Measurements from ENCODE around the gene NPRL2. TPM values are rescaled to one million over a fixed set of nuclear protein-coding genes. Genes with fewer than 3 reads are reported as not detected.
A peak's percentile ranks its signal among the peaks of the same experiment; 100 is the strongest.

Gene NPRL2
- total and polyA plus RNA-seq, 2 of the 13 experiments (the other 11 are each of a cell fraction or from before 2014, with no cell fraction given) = 30.6 to 51.4 TPM

DNA sequence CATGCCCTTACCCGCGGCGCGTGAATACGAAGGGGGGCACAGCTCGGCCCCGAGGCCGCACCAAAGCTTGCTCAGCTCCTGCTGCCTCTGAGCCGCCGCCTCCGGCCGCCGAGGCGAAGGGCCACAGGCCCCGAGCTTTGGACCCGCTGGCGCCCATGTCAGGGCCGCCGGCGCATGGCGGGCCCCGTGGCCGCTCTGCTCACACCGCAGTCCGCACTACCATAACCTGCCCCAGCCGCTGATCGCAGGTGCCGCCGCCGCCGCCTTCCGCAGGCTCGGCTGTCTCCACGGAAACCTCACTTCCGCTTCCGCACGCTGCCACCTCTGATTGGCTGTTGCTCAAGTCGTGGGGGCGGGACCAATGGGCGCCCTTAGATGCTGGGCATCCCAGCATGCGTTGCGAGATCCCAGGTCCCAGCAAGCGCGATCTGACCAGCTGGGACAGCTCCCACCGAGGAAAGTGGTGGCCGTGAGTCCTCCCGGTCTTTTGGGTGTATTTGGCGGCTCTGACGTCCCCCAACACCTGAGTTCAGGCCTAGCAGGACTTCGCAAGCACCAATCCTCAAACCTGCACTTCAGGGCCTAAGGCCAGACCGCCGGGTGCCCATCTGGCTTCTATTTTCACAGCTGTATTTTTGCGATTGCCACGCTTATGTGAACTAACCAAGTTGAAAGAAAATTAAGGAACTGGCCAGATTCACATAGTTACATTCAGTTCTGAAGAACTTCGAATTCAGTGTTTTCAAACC lies 22.5 kb downstream of the NPRL2 start, which contains the start of gene TUSC2 (continued):
- TF ChIP-seq, protein P1, sequence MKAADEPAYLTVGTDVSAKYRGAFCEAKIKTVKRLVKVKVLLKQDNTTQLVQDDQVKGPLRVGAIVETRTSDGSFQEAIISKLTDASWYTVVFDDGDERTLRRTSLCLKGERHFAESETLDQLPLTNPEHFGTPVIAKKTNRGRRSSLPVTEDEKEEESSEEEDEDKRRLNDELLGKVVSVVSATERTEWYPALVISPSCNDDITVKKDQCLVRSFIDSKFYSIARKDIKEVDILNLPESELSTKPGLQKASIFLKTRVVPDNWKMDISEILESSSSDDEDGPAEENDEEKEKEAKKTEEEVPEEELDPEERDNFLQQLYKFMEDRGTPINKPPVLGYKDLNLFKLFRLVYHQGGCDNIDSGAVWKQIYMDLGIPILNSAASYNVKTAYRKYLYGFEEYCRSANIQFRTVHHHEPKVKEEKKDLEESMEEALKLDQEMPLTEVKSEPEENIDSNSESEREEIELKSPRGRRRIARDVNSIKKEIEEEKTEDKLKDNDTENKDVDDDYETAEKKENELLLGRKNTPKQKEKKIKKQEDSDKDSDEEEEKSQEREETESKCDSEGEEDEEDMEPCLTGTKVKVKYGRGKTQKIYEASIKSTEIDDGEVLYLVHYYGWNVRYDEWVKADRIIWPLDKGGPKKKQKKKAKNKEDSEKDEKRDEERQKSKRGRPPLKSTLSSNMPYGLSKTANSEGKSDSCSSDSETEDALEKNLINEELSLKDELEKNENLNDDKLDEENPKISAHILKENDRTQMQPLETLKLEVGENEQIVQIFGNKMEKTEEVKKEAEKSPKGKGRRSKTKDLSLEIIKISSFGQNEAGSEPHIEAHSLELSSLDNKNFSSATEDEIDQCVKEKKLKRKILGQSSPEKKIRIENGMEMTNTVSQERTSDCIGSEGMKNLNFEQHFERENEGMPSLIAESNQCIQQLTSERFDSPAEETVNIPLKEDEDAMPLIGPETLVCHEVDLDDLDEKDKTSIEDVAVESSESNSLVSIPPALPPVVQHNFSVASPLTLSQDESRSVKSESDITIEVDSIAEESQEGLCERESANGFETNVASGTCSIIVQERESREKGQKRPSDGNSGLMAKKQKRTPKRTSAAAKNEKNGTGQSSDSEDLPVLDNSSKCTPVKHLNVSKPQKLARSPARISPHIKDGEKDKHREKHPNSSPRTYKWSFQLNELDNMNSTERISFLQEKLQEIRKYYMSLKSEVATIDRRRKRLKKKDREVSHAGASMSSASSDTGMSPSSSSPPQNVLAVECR (CRISPR knock-in tag; IDR thresholded peaks at IDR 0.05; ENCODE audit: borderline replicate concordance) = peak; percentile 94
- TF ChIP-seq FOSL2 (CRISPR knock-in tag; IDR thresholded peaks at IDR 0.05) = peak; percentile 31; the same call in 1 of the 2 replicates
- TF ChIP-seq GFI1 (CRISPR knock-in tag; IDR thresholded peaks at IDR 0.05; ENCODE audit: borderline replicate concordance) = 0 out of 2 replicates have a peak, but pooled peaks have one; percentile 53
- 0 out of 2 replicates have a peak, but pooled peaks have one; percentile 52 for TF ChIP-seq IRF9 (CRISPR knock-in tag; IDR thresholded peaks at IDR 0.05; ENCODE audit: borderline replicate concordance)
- TF ChIP-seq SP4 (CRISPR knock-in tag; IDR thresholded peaks at IDR 0.05) = 0 out of 2 replicates have a peak, but pooled peaks have one; percentile 8
- peak; percentile 64 for TF ChIP-seq RXRA (CRISPR knock-in tag; IDR thresholded peaks at IDR 0.05)
- peak; percentile 67 for TF ChIP-seq PHF8 (CRISPR knock-in tag; IDR thresholded peaks at IDR 0.05)
- TF ChIP-seq ZNF770 (CRISPR knock-in tag; IDR thresholded peaks at IDR 0.05) = peak; percentile 48; the same call in 1 of the 2 replicates
- peak; percentile 99 for TF ChIP-seq GABPB1 (CRISPR knock-in tag; IDR thresholded peaks at IDR 0.05)
- TF ChIP-seq AGO2 (optimal IDR thresholded peaks at IDR 0.05; ENCODE audit: low read depth, low read length) = peak; percentile 82
- TF ChIP-seq GLI4 (CRISPR knock-in tag; IDR thresholded peaks at IDR 0.05; ENCODE audit: borderline replicate concordance) = 0 out of 2 replicates have a peak, but pooled peaks have one; percentile 62
- TF ChIP-seq ZNF331 (CRISPR knock-in tag; IDR thresholded peaks at IDR 0.05) = peak; percentile 29; the same call in 1 of the 2 replicates
- peak; percentile 89 for TF ChIP-seq MXD4 (CRISPR knock-in tag; IDR thresholded peaks at IDR 0.05)
- TF ChIP-seq ZNF143 (CRISPR knock-in tag; IDR thresholded peaks at IDR 0.05) = peak; percentile 92
- TF ChIP-seq, protein P2, sequence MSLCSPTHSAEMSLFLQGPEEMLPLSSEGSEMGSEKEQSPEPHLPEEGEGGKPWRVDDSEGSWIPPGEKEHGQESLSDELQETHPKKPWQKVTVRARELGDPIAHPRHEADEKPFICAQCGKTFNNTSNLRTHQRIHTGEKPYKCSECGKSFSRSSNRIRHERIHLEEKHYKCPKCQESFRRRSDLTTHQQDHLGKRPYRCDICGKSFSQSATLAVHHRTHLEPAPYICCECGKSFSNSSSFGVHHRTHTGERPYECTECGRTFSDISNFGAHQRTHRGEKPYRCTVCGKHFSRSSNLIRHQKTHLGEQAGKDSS (CRISPR knock-in tag; IDR thresholded peaks at IDR 0.05; ENCODE audit: borderline replicate concordance, low read depth) = 0 out of 2 replicates have a peak, but pooled peaks have one; percentile 57
- no peak for TF ChIP-seq CHD4 (IDR thresholded peaks at IDR 0.05; ENCODE audit: borderline replicate concordance, low read length)
- peak; percentile 23 for TF ChIP-seq HNRNPK (IDR thresholded peaks at IDR 0.05; ENCODE audit: low read depth, low read length, poor library complexity, severe bottlenecking)
- peak; percentile 90; the same call in 1 of the 3 replicates for TF ChIP-seq MXI1 (IDR thresholded peaks at IDR 0.05; ENCODE audit: borderline replicate concordance, low read depth, low read length)
- peak; percentile 17 for TF ChIP-seq XRCC5 (optimal IDR thresholded peaks at IDR 0.05; ENCODE audit: low read length)
- peak; percentile 94 for TF ChIP-seq SPEN (CRISPR knock-in tag; IDR thresholded peaks at IDR 0.05; ENCODE audit: low read depth)
- TF ChIP-seq, protein P3, sequence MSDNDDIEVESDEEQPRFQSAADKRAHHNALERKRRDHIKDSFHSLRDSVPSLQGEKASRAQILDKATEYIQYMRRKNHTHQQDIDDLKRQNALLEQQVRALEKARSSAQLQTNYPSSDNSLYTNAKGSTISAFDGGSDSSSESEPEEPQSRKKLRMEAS (IDR thresholded peaks at IDR 0.05) = peak; percentile 66

Measured in HepG2 (cell line).